NCI-H2171 (cell line): ENCODE results near the gene CLSTN1.
"Not testable (repeated sequence)": the region's sequence is repeated elsewhere in the genome, so short reads cannot be mapped to it uniquely, and the experiment has no call there.

Experiments
- DNase-seq: peaks from one replicate; lab custom pipeline; 2025; lab: John Stamatoyannopoulos, UW

The CLSTN1 gene

DNA sequence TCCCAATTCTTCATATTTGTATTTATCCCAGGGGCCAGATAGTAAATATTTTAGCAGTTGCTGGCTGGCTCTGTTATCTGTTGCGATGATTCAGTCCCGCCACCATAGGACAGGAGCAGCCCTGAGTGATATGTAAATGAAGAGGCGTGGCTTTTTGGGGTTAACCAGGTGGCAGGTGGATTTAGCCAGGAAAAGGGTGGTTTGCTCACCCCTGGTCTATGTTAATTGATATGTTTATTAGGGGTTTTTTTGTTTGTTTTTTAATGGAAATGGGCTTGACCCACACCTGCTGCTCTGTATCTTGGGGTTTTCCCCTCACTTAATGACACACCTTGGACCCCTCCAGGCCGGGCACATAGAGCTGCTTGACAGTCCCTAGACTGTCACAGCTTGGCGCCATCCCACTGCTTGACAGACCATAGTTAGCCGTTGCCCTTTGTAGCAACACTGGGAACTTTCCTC is 109.5 kb downstream of the CLSTN1 start:
- no peak for DNase-seq

DNA sequence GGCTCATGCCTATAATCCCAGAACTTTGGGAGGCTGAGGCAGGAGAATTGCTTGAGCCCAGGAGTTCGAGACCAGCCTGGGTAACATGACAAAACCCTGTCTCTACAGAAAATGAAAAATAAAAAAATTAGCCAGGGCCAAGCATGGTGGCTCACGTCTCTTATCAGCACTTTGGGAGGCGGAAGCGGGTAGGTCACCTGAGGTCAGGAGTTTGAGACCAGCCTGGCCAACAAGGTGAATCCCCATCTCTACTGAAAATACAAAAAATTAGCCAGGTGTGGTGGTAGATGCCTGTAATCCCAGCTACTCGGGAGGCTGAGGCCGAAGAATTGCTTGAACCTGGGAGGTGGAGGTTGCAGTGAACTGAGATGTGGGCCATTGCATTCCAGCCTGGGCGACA is 111.0 kb downstream of the CLSTN1 start:
- not testable (repeated sequence) for DNase-seq

DNA sequence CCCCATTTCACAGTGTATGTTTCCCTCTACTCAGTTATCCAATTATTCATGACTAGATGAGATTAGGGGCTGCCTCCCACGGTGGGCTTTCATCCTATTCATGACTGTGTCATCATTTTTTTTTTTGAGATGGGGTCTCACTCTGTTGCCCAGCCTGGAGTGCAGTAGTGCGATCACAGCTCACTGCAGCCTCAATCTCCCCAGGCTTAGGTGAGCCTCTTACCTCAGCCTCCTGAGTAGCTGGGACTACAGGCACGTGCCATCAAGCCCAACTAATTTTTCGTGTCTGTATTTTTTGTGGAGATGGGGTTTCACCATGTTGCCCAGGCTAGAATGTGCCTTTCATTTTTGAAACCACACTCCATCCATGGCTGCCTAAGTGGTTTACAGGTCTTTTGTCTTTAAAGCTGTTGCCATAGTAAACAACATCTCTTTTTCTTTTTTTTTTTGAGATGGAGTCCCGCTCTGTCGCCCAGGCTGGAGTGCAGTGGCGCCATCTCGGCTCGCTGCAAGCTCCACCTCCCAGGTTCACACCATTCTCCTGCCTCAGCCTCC is 112.2 kb downstream of the CLSTN1 start:
- no peak for DNase-seq

DNA sequence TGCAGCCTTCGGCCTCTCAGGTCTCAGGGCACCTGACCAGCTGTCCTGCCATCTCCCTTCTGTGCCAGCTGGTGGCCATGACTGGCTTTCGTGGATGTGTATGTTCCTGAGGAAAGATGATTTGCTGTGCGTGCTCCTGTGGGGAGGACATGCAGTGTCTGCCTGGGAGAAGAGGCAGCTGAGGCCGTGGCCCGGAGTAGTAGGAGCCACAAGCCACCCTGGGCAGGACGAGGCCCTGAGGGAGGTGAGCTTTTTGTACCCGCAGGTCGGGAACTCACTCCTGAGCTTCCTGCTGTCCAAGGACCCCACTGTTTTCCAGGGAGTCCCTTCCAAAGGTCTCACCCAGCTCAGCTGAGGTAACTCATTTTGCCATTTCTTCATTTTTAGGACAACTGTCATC is 113.7 kb downstream of the CLSTN1 start:
- DNase-seq = no peak

DNA sequence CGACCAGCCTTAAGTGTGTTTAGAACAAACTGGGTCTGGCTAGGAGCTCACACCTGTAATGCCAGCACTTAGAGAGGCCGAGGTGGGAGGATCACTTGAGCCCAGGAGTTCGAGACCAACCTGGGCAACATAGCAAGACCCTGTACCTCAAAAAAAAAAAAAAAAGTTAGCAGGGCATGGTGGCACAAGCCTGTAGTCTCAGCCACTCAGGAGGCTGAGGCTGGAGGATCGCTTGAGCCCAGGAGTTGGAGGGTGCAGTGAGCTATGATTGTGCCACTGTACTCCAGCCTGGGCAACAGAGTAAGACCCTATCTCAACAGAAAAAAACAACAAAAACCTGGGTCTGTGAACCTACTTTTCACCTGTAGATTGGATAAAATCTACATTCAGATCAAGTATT is 117.6 kb downstream of the CLSTN1 start:
- no peak for DNase-seq

DNA sequence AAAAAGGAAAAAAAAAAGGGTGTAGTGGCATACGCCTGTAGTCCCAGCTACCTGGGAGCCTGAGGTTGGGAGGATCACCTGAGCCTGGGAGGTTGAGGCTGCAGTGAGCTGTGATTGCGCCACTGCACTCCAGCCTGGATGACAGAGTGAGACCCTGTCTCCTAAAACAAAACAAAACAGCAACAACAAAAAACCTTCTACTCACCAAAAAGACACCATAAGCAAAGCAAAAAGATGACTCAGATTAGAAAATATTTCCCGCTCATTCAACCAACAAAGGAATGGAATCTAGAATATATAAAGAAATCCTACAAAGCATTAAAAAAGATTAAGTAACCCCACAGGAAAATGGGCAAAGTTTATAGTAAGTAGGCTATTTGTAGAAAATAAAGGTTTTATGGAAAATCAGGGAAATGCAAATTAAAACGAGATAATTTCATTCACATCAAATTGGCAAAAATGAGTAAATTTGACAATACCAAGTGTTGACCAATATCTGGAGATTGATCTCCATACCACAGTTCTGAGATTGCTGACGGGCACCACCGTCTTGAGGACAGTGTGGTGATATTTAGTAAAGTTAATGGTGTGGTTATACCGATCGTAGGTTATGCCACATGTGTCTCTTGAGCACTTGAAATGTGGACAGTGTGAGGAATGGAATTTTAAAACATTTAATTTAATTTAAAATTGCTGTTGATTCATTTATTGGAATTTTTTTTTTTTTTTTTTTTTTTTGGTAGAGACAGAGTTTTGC is 118.2 kb downstream of the CLSTN1 start:
- DNase-seq = no peak

DNA sequence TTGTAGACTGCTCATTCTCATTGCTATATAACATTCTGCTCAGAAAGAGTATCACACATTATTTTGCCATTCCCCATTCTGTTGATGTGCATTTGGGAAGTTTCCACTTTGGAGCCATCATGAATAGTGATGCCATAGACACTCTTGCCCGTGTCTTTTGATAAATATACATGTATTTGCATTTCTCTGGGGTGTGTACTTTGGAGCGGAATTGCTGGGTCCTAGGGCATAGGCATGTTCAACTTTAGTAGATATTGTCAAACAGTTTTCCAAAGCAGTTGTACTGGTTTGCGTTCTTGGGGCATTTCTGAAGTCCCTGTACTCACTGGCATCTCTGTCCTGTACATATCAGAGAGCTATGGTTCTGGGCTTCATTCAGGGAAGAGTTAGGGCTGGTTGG is 120.1 kb downstream of the CLSTN1 start:
- DNase-seq = no peak

DNA sequence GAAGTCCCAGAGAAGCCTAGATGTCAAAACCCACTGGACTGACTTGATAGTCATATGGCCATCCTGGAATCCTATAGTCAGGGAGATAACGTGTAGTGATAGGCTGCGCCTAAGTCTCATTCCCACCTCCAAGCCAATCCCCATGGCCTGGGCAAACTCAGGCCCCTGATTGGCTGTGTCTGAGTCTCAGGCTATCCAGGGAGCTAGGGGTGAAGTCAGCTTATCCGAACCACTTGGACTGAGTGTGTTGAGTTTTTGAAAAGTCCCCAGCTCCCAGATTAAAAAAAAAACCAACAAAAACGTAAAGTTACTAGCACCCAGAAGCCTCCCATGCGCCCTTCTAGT is 120.6 kb downstream of the CLSTN1 start:
- DNase-seq = no peak

DNA sequence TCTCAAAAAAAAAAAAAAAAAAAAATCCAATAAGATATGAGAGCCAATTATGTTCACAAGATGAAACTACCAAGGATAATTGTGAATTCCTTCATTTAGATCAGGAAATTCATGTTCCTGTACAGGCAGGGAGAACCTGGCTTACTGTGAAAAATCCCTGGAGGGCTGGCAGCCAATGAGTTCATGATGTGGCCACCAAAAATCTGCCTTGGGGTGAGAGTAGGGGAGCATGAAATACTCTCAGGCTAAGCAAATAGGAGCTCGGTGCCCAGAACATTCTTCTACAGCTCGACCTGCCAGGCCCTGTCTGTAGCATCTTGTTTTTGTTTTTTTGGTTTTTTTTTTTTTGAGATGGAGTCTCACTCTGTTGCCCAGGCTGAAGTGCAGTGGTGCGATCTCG is 122.1 kb downstream of the CLSTN1 start:
- no peak for DNase-seq

DNA sequence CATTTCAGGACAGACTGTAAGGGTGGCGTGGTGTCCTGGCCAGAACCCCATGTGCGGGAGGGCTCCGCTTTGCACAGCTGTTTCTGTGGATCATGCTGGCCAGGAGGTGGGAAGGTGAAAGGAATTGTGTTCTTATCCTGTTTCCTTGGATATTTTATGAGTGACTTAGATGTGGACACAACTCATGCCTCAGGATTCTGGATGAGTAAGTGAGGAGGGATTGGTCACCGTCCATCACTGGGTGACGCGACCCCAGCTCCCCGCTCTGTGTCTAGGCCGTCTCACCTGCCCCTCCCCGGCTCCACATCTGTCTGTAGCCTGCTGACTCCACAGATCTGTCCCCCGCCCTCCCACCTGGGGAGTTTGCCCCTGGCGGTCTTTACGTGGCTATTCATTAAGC is 123.4 kb downstream of the CLSTN1 start:
- no peak for DNase-seq

DNA sequence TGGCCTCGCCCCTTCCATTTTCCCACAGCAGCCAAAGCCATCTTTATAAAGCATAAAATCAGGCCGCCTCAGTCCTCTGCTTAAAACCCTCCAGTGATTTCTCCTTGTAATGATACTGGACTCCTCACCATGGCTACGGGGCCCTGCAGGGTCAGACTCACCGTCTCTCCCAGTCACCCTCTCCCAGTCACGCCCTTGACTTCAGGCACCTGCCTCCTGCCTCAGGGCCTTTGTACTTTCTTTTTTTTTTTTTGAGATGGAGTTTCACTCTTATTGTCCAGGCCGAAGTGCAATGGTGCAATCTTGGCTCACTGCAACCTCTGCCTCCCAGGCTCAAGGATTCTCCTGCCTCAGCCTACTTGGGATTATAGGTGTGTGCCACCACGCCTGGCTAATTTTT is 124.4 kb downstream of the CLSTN1 start:
- DNase-seq = no peak

DNA sequence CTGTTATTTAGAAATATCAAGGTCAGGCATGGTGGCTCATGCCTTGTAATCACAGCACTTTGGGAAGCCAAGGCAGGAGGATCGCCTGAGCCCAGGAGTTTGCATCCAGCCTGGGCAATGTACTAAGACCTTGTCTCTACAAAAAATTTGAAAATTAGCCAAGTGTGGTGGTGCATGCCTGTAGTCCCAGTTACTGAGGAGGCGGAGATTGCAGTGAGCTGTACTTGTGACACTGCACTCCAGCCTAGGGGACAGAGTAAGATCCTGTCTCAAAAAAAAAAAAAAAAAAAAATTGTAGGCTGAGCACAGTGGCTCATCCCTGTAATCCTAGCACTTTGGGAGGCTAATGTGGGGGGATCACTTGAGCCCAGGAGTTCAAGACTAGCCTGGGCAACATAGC is 127.0 kb downstream of the CLSTN1 start:
- DNase-seq = no peak

DNA sequence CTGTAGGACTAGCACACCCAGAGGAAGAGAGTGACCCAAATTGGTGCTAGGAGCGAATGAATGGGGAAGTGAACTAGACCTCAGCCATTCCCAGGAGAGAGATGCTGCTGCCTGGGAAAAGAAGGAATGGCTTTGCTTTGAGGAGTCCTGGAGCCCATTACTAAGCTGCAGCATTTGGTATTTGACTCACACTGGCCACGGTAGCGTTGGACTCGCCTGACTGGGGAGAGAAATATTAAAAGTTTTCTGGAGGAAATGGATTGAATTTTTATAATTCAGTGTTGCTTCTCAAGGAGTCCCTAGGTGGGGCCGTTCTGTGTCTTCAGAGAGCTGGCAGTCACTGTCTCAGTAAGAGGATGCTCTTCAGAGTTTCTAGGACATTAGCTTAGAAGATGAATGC is 132.1 kb downstream of the CLSTN1 start:
- no peak for DNase-seq

DNA sequence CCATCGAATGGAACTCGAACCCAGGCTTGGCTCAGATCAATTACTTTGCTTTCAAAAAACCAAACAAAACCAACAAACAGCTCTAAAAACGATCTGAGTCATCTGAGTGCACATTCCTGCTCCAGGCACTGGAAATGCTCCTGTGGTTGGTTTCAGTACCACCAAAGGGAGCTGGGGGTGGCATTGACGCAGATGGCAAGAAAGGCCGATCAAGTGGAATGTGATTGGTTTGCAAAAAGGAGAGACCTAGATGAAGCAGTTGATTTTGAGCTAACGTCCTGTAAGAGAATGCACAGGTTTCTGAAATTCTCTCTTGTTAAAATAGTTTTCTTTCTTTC is 132.7 kb downstream of the CLSTN1 start:
- no peak for DNase-seq

DNA sequence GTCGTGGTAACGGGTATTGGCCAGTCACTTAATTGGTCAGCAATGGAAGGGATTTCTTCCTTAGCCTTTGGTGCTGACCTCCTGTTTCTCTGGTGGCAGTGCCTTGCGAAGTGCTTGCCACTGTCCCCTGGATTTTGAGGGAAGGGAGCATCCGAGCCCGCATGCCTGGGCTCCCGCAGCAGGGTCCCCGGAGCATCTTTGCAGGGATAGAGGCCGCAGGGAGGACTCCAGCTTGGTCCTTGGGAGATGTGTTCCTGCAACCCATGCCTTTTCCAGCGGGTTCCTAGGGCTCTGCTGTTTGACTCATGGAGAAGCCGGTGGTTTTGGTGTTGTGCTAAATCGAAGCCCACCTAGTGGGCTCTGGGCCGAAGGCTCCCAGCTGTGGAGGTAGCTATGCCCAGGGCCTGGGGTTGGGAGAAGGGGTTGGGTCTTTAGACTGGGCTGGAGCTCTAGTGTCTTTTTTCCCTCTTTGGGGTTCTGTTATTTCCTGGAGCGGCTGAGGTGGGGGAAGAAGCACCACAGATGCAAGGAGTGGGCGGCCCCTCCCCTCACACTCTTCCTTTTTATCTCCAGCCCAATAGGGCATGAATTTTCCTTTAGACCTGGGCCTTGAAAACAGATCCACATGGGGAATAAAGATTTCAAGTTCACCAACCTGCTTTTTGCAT is 133.2 kb downstream of the CLSTN1 start:
- DNase-seq = no peak

DNA sequence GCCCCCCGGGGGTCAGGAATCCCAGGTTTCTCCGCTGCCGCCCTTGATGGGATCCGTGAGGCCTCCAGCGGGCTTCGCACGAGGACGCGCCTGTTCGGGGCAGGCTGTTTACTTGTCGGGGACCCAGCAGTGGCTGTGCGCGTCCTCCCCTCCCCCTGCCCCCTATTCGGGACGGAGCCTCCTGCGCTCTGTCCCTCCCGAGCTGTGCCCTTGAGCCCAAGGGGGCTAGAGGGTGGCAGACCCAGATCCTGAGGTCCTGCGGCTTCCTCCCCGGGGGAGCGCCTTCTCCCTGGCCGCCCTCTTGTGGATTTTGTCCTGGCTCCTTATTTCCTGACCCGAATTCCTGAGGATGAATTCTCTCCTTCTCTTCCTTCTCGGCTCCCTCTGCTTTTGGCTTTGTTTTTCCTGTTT is 133.8 kb downstream of the CLSTN1 start:
- DNase-seq = no peak

DNA sequence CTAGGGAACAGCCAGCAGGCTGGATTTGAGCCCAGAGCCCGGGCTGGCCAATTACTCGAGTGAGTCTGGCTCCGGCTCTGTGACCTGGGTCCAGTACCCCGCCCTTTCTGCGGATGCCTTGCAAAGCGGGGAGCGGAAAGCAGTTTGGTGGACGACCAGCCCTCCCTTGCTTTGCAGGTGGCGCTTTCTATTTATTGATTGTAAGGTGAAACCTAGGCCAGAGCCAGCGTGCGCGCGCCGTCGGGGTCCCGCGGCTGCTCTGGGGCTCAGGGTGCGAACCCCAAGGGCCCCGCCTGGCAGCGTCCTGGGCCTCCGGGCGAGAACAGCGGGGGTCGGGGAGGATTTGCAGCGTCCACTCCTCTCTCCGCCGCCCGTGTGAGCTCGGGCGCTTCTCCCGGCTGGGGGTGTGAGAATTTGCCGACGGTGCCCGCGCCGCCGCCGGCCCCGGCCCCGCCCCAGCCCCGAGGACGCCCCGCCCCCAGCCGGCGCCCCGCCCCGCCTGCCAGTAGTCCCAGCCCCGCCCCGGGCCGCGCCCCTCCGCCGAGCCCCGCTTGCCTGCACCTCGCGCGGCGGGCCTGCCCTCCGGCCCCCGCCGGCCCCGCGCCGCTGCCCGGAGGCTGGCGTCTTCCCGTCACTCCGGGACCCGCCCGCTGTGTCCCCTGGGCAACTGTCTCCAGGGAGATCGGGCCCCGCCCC is 134.6 kb downstream of the CLSTN1 start:
- DNase-seq = peak; percentile 66

DNA sequence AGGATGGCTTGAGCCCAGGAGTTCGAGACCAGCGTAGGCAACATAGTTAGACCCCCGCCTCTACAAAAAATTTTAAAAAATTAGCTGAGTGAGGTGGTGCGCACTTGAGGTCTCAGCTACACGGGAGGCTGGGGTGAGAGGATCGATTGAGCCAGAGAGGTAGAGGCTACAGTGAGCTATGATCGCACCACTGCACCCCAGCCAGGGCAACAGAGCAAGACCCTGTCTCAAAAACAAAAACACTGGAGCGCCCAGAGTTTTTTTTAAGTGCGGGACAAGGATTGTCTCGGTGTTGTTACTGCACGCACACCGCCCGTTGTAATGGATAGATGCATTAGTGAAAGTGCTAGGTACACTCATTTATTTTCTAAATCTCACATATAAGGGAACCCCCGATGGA is 135.2 kb downstream of the CLSTN1 start:
- no peak for DNase-seq

DNA sequence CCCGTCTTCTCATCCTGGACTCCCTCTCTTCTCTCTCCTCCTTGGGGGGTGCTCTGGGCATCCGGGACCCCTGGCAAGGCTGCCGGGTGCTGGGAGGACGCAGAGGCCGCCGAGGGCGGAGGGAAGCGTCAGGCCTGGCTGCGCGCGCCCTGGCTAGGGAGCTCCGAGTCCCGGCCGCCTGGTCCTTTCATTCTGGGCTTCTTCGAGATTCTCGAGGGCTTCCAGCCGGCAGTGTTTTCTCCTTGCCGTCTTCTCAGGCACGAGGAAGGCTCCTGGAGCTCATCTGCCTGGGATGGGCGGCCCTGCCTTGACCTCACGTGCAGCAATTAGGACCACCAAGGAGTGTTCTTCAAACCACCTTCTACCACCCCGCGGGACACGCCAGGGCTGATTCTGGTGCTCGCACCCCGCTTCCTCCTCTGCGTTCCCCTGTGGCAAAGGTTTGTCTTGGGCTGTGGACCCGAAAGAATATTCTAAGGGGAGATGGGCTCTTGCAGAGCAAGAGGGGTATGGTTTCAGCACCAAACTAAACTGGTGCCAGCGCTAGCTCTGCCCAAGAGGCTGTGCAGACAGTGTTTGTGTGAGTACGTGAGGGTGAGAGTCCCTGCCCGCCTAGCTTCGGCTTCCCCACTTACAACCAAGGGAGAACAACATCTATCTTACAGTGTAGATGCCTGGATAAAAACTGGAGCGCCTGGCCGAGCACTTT is 135.7 kb downstream of the CLSTN1 start:
- DNase-seq = no peak

DNA sequence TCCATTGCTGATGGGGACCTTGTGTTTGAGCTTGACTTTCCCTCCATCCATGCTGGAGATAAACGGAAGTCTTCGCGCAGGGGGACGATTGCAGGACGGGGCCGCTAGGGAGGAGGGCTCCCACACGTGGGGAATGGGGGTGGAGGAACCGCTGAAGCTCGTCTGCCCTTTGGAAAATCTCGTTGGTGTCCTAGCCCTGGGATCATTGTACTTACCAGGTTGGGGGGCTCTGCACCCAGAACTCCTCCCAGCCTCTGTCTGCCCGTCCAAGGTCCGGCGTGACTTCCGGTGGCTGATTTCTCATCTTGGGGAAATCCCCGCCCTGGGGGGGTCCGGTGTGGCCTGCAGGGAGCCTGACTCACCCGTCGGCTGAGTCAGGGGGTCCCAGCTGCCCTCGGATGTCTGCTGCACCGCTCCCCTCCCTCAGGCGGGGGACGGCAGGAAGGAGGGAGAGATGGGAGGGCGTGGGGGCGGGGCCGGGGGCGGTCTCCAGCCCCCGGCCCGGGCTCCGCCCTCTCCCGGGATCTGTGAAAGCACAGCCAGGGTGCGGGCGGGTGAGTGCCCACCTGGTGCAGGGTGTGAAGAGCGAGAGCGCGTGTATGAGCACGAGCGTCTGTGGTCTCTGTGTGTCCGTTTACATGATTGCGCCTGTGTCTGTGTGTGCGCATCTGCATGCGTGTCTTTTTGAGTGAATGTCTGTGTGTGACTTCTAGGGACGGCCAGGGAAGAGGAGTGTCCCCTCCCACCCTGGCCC is 136.5 kb downstream of the CLSTN1 start:
- DNase-seq = peak; percentile 76

DNA sequence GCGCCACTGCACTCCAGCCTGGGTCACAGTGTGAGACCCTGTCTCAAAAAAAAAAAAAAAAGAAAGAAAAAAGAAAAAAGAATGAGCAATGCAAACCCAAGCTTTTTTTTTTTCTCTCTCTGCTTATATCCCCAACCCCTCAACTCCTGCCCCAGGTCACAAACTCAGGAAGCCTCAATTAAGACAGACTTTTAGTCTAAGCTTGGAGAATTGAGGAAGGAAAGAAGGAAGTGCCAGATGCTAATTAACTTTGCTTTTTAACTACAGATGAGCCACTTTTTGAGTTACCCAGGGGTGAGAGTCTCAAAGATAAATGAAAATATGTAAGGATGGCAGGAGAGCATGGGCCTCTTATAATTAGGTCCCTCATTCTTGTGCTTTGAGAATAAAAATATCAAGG is 139.0 kb downstream of the CLSTN1 start:
- no peak for DNase-seq

DNA sequence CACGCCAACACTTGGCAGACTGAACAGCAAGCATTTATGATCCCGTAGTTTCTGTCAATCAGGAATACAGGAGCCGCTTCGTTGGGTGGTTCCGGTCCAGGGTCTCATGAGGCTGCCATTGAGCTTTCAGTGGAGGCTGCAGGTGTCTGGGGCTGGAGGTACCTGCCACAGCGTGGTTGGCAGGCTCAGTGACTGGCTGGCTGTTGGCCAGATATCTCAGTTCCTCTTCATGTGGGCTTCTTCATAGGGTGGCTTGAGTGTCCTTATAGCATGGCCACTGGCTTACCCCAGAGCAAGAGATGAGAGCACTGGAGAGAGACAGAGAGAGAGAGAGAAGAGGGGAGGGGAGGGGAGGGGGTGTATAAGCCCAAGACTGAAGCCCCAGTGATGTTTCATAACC is 142.9 kb downstream of the CLSTN1 start:
- no peak for DNase-seq
